ENCODE measurements around the gene GJD2.

The GJD2 gene

DNA sequence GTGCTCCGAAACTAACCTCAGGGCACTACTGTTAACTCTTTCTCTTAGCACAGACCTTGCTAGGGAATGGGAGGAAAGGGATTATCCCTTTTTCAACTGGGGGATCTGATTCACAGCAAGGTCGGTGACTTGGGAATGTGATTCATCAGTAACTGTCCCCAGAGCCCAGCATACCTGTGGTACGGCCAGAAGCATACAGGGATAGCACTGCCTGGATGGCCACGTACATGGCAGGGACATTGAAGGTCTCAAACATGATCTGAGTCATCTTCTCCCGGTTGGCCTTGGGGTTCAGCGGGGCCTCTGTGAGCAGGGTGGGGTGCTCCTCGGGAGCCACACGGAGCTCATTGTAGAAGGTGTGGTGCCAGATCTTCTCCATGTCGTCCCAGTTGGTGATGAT lies 38.3 kb upstream of the GJD2 start:
- H3K9me3 ChIP-seq (ENCODE audit: control insufficient read depth in 1 of 2, low read length in 2 of 2), result no peaks in the 10 kb centered on the region
- H3K4me3 ChIP-seq (ENCODE audit: low read depth in 1 of 2, low read length in 2 of 2), result no peak overlapping the region
- H3K36me3 ChIP-seq (ENCODE audit: control insufficient read depth in 1 of 2, insufficient read depth in 2 of 2, low read length in 2 of 2), result no peaks in the 10 kb centered on the region
- peaks cover 18% of the 10 kb centered on the region for H3K27me3 ChIP-seq (ENCODE audit: low read depth, low read length)
- H3K4me1 ChIP-seq (ENCODE audit: control insufficient read depth in 1 of 2, insufficient read depth in 2 of 2, low read length in 2 of 2), result peaks cover 0 to 8% of the 10 kb centered on the region in 2 donors
- no peak overlapping the region for H3K27ac ChIP-seq (ENCODE audit: low read length)

DNA sequence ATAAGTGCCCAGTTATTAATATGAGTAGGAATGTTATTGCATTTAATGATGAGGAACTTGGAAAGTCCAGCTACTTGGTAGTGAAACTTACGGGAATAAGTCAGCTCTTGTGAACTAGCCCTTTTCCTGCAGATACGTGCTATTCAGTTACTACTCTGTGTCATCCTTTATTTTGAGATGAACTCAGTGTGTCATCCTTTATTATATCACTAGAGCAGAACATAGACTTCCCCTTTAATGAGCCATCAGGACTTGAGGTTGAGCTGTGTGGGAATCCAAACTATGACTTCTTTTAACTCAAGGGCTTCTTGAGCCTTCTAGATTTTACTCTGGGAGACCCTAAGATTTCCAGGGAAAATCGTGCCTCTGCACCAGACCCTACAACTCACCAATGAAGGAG lies 36.9 kb upstream of the GJD2 start:
- H3K4me1 ChIP-seq (ENCODE audit: control insufficient read depth in 1 of 2, insufficient read depth in 2 of 2, low read length in 2 of 2), result peaks cover 0 to 8% of the 10 kb centered on the region in 2 donors
- no peak overlapping the region for H3K4me3 ChIP-seq (ENCODE audit: low read depth in 1 of 2, low read length in 2 of 2)
- H3K36me3 ChIP-seq (ENCODE audit: control insufficient read depth in 1 of 2, insufficient read depth in 2 of 2, low read length in 2 of 2), result no peaks in the 10 kb centered on the region
- peaks cover 18% of the 10 kb centered on the region for H3K27me3 ChIP-seq (ENCODE audit: low read depth, low read length)
- no peak overlapping the region for H3K27ac ChIP-seq (ENCODE audit: low read length)
- H3K9me3 ChIP-seq (ENCODE audit: control insufficient read depth in 1 of 2, low read length in 2 of 2), result no peaks in the 10 kb centered on the region

DNA sequence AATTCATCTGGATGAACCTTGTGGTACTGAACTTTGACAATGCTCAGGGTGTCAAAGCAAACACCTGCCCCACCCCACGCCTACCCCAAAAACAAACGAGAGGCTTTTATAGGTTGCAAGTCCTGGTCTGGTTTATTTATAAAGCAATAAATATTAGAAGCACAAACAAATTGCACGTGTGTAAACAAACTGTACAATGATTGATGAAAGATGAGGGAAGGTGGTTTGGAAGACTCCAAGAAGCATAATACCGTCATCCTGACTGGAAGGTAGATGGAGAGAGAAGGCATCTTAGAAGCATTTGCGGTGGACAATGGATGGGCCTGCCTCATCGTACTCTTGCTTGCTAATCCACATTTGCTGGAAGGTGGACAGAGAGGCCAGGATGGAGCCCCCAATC lies 35.3 kb upstream of the GJD2 start:
- Histone ChIP-seq H3K27ac (ENCODE audit: low read length) (no peak overlapping the region), H3K4me1 (ENCODE audit: control insufficient read depth in 1 of 2, insufficient read depth in 2 of 2, low read length in 2 of 2) (peaks cover 0 to 3% of the 10 kb centered on the region in 2 donors), H3K36me3 (ENCODE audit: control insufficient read depth in 1 of 2, insufficient read depth in 2 of 2, low read length in 2 of 2) (no peaks in the 10 kb centered on the region), H3K27me3 (ENCODE audit: low read depth, low read length) (peaks cover 14% of the 10 kb centered on the region), H3K9me3 (ENCODE audit: control insufficient read depth in 1 of 2, low read length in 2 of 2) (no peaks in the 10 kb centered on the region), H3K4me3 (ENCODE audit: low read depth in 1 of 2, low read length in 2 of 2) (no peak overlapping the region)

- Histone ChIP-seq H3K4me1 (ENCODE audit: control insufficient read depth in 1 of 2, insufficient read depth in 2 of 2, low read length in 2 of 2) (no peaks in the 10 kb centered on the region), H3K27me3 (ENCODE audit: low read depth, low read length) (peaks cover 6% of the 10 kb centered on the region), H3K9me3 (ENCODE audit: control insufficient read depth in 1 of 2, low read length in 2 of 2) (no peaks in the 10 kb centered on the region), H3K27ac (ENCODE audit: low read length) (no peak overlapping the region), H3K36me3 (ENCODE audit: control insufficient read depth in 1 of 2, insufficient read depth in 2 of 2, low read length in 2 of 2) (no peaks in the 10 kb centered on the region), H3K4me3 (ENCODE audit: low read depth in 1 of 2, low read length in 2 of 2) (no peak overlapping the region)
These were observed 34.5 kb upstream of the GJD2 start for GRCh38 chr15:34789326-34789725.

GRCh38 chr15:34786206-34786605 lies 31.4 kb upstream of the GJD2 start:
- Histone ChIP-seq H3K27me3 (ENCODE audit: low read depth, low read length) (no peaks in the 10 kb centered on the region), H3K36me3 (ENCODE audit: control insufficient read depth in 1 of 2, insufficient read depth in 2 of 2, low read length in 2 of 2) (no peaks in the 10 kb centered on the region), H3K27ac (ENCODE audit: low read length) (no peak overlapping the region)

GRCh38 chr15:34783991-34784390 lies 29.2 kb upstream of the GJD2 start:
- no peak overlapping the region for H3K27ac ChIP-seq (ENCODE audit: low read length)
- H3K4me1 ChIP-seq (ENCODE audit: control insufficient read depth in 1 of 2, insufficient read depth in 2 of 2, low read length in 2 of 2), result no peaks in the 10 kb centered on the region
- no peak overlapping the region for H3K4me3 ChIP-seq (ENCODE audit: low read depth in 1 of 2, low read length in 2 of 2)
- H3K9me3 ChIP-seq (ENCODE audit: control insufficient read depth in 1 of 2, low read length in 2 of 2), result no peaks in the 10 kb centered on the region
- H3K27me3 ChIP-seq (ENCODE audit: low read depth, low read length), result no peaks in the 10 kb centered on the region
- H3K36me3 ChIP-seq (ENCODE audit: control insufficient read depth in 1 of 2, insufficient read depth in 2 of 2, low read length in 2 of 2), result no peaks in the 10 kb centered on the region

More at GRCh38 chr15:34786206-34786605, 31.4 kb upstream of the GJD2 start:
- Histone ChIP-seq H3K4me3 (ENCODE audit: low read depth in 1 of 2, low read length in 2 of 2) (no peak overlapping the region), H3K4me1 (ENCODE audit: control insufficient read depth in 1 of 2, insufficient read depth in 2 of 2, low read length in 2 of 2) (no peaks in the 10 kb centered on the region), H3K9me3 (ENCODE audit: control insufficient read depth in 1 of 2, low read length in 2 of 2) (no peaks in the 10 kb centered on the region)

DNA sequence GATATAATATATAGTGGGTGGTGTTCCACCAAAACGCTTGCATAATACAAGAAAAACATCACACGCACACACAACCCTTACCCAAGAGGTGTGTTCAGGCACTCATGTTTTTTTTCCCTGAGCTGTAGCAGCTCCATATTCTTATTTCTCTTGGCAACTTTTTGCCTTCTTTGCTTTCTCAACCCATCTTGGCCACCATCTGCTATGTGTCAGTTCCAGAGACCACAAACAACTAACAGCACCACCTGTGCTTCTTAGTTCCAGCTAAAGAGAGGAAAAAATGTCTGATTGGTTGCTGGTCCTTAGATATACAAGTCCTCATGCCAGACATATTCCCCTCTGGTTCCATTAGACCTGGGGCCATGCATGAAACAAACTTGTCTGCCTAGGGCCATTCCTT lies 28.6 kb upstream of the GJD2 start:
- H3K27ac ChIP-seq (ENCODE audit: low read length), result no peak overlapping the region
- H3K4me3 ChIP-seq (ENCODE audit: low read depth in 1 of 2, low read length in 2 of 2), result no peak overlapping the region
- H3K4me1 ChIP-seq (ENCODE audit: control insufficient read depth in 1 of 2, insufficient read depth in 2 of 2, low read length in 2 of 2), result no peaks in the 10 kb centered on the region

DNA sequence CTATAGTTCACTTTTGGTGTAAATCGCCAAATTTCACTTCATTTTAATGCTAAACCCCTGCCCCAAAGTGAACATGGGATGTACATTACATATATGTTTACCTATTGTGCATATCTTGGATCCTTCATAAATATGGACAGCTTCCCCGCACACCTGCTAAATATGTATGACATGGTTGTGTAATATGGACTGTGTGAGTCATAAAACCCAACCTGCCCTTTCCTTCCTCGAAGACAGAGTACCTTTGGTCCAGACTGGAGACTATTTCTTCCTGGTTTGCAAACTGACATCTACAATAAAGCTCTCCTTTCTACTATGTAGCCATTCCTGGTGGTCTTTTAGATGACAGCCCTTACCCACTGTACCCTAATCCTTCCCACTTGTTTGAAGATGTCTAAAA lies 28.1 kb upstream of the GJD2 start:
- no peak overlapping the region for H3K27ac ChIP-seq (ENCODE audit: low read length)
- H3K36me3 ChIP-seq (ENCODE audit: control insufficient read depth in 1 of 2, insufficient read depth in 2 of 2, low read length in 2 of 2), result no peaks in the 10 kb centered on the region
- H3K9me3 ChIP-seq (ENCODE audit: control insufficient read depth in 1 of 2, low read length in 2 of 2), result no peaks in the 10 kb centered on the region
- H3K27me3 ChIP-seq (ENCODE audit: low read depth, low read length), result no peaks in the 10 kb centered on the region
- no peaks in the 10 kb centered on the region for H3K4me1 ChIP-seq (ENCODE audit: control insufficient read depth in 1 of 2, insufficient read depth in 2 of 2, low read length in 2 of 2)
- H3K4me3 ChIP-seq (ENCODE audit: low read depth in 1 of 2, low read length in 2 of 2), result no peak overlapping the region

More for the DNA sequence above, 28.6 kb upstream of the GJD2 start:
- H3K36me3 ChIP-seq (ENCODE audit: control insufficient read depth in 1 of 2, insufficient read depth in 2 of 2, low read length in 2 of 2), result no peaks in the 10 kb centered on the region
- H3K27me3 ChIP-seq (ENCODE audit: low read depth, low read length), result no peaks in the 10 kb centered on the region
- H3K9me3 ChIP-seq (ENCODE audit: control insufficient read depth in 1 of 2, low read length in 2 of 2), result no peaks in the 10 kb centered on the region

- H3K27ac ChIP-seq (ENCODE audit: low read length), result no peak overlapping the region
- H3K36me3 ChIP-seq (ENCODE audit: control insufficient read depth in 1 of 2, insufficient read depth in 2 of 2, low read length in 2 of 2), result no peaks in the 10 kb centered on the region
- no peak overlapping the region for H3K4me3 ChIP-seq (ENCODE audit: low read depth in 1 of 2, low read length in 2 of 2)
- no peaks in the 10 kb centered on the region for H3K27me3 ChIP-seq (ENCODE audit: low read depth, low read length)
- no peaks in the 10 kb centered on the region for H3K4me1 ChIP-seq (ENCODE audit: control insufficient read depth in 1 of 2, insufficient read depth in 2 of 2, low read length in 2 of 2)
- H3K9me3 ChIP-seq (ENCODE audit: control insufficient read depth in 1 of 2, low read length in 2 of 2), result no peaks in the 10 kb centered on the region
These were observed 25.9 kb upstream of the GJD2 start for GRCh38 chr15:34780725-34781124.

- H3K4me1 ChIP-seq (ENCODE audit: control insufficient read depth in 1 of 2, insufficient read depth in 2 of 2, low read length in 2 of 2), result no peaks in the 10 kb centered on the region
- no peak overlapping the region for H3K27ac ChIP-seq (ENCODE audit: low read length)
- H3K36me3 ChIP-seq (ENCODE audit: control insufficient read depth in 1 of 2, insufficient read depth in 2 of 2, low read length in 2 of 2), result no peaks in the 10 kb centered on the region
- no peaks in the 10 kb centered on the region for H3K9me3 ChIP-seq (ENCODE audit: control insufficient read depth in 1 of 2, low read length in 2 of 2)
- H3K4me3 ChIP-seq (ENCODE audit: low read depth in 1 of 2, low read length in 2 of 2), result no peak overlapping the region
- H3K27me3 ChIP-seq (ENCODE audit: low read depth, low read length), result no peaks in the 10 kb centered on the region
These were observed 21.9 kb upstream of the GJD2 start for GRCh38 chr15:34776606-34777105.

DNA sequence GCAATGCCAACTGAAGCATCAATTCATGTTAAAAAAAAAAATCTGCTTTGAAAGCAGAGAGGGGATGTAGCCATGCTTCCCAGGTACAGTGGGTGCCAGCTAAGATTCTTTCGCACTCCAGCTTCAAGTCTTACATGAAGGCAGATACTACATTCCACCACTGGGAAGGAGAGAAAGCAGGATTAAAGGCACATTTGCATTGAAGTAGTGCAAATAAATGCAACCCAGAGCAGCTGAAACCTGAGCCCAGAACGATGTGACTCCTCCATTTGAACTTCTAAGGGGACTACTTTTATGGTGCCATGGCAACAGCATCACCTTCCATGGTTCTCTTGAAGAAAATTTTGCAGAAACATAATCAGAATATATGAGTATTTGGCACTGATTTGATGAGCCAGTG lies 19.1 kb upstream of the GJD2 start:
- H3K9me3 ChIP-seq (ENCODE audit: control insufficient read depth in 1 of 2, low read length in 2 of 2), result no peaks in the 10 kb centered on the region
- no peak overlapping the region for H3K27ac ChIP-seq (ENCODE audit: low read length)
- no peak overlapping the region for H3K4me3 ChIP-seq (ENCODE audit: low read depth in 1 of 2, low read length in 2 of 2)
- H3K36me3 ChIP-seq (ENCODE audit: control insufficient read depth in 1 of 2, insufficient read depth in 2 of 2, low read length in 2 of 2), result no peaks in the 10 kb centered on the region
- no peaks in the 10 kb centered on the region for H3K27me3 ChIP-seq (ENCODE audit: low read depth, low read length)
- no peaks in the 10 kb centered on the region for H3K4me1 ChIP-seq (ENCODE audit: control insufficient read depth in 1 of 2, insufficient read depth in 2 of 2, low read length in 2 of 2)

GRCh38 chr15:34773013-34773412 lies 18.2 kb upstream of the GJD2 start:
- H3K4me3 ChIP-seq (ENCODE audit: low read depth in 1 of 2, low read length in 2 of 2), result no peak overlapping the region
- no peaks in the 10 kb centered on the region for H3K9me3 ChIP-seq (ENCODE audit: control insufficient read depth in 1 of 2, low read length in 2 of 2)
- H3K36me3 ChIP-seq (ENCODE audit: control insufficient read depth in 1 of 2, insufficient read depth in 2 of 2, low read length in 2 of 2), result no peaks in the 10 kb centered on the region
- no peaks in the 10 kb centered on the region for H3K4me1 ChIP-seq (ENCODE audit: control insufficient read depth in 1 of 2, insufficient read depth in 2 of 2, low read length in 2 of 2)
- no peaks in the 10 kb centered on the region for H3K27me3 ChIP-seq (ENCODE audit: low read depth, low read length)
- H3K27ac ChIP-seq (ENCODE audit: low read length), result no peak overlapping the region

All from muscle layer of duodenum (tissue), 2 donors.